ENCODE results near the gene PERM1.
"Not testable (repeated sequence)": the region's sequence is repeated elsewhere in the genome, so short reads cannot be mapped to it uniquely, and the experiment has no call there.

DNA sequence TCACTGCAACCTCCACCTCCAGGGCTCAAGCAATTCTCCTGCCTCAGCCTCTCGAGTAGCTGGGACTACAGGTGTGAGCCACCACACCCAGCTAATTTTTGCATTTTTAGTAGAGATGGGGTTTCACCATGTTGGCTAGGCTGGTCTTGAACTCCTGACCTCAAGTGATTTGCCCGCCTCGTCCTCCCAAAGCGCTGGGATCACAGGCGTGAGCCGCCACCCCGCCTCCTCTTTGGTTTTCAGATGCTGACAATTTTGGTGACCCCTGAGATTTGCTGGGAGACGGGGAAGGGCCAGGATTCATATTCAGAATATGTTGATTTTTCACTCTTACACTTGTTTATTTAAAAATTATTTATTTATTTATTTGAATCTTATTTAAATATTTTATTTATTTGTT, 28.2 kb upstream of the PERM1 start:
- TF ChIP-seq, protein P1, sequence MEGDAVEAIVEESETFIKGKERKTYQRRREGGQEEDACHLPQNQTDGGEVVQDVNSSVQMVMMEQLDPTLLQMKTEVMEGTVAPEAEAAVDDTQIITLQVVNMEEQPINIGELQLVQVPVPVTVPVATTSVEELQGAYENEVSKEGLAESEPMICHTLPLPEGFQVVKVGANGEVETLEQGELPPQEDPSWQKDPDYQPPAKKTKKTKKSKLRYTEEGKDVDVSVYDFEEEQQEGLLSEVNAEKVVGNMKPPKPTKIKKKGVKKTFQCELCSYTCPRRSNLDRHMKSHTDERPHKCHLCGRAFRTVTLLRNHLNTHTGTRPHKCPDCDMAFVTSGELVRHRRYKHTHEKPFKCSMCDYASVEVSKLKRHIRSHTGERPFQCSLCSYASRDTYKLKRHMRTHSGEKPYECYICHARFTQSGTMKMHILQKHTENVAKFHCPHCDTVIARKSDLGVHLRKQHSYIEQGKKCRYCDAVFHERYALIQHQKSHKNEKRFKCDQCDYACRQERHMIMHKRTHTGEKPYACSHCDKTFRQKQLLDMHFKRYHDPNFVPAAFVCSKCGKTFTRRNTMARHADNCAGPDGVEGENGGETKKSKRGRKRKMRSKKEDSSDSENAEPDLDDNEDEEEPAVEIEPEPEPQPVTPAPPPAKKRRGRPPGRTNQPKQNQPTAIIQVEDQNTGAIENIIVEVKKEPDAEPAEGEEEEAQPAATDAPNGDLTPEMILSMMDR (IDR thresholded peaks at IDR 0.05): not testable (repeated sequence)
- not testable (repeated sequence) for TF ChIP-seq SIN3A (IDR thresholded peaks at IDR 0.05; ENCODE audit: borderline replicate concordance, insufficient read depth, low read depth, low read length)
- TF ChIP-seq, protein P2, sequence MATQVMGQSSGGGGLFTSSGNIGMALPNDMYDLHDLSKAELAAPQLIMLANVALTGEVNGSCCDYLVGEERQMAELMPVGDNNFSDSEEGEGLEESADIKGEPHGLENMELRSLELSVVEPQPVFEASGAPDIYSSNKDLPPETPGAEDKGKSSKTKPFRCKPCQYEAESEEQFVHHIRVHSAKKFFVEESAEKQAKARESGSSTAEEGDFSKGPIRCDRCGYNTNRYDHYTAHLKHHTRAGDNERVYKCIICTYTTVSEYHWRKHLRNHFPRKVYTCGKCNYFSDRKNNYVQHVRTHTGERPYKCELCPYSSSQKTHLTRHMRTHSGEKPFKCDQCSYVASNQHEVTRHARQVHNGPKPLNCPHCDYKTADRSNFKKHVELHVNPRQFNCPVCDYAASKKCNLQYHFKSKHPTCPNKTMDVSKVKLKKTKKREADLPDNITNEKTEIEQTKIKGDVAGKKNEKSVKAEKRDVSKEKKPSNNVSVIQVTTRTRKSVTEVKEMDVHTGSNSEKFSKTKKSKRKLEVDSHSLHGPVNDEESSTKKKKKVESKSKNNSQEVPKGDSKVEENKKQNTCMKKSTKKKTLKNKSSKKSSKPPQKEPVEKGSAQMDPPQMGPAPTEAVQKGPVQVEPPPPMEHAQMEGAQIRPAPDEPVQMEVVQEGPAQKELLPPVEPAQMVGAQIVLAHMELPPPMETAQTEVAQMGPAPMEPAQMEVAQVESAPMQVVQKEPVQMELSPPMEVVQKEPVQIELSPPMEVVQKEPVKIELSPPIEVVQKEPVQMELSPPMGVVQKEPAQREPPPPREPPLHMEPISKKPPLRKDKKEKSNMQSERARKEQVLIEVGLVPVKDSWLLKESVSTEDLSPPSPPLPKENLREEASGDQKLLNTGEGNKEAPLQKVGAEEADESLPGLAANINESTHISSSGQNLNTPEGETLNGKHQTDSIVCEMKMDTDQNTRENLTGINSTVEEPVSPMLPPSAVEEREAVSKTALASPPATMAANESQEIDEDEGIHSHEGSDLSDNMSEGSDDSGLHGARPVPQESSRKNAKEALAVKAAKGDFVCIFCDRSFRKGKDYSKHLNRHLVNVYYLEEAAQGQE (IDR thresholded peaks at IDR 0.05; ENCODE audit: insufficient read depth in 1 of 2, low read depth in 2 of 2, low read length in 1 of 2): not testable (repeated sequence)

Measured in Panc1 (cell line).